ENCODE results near the gene GNAI1.

DNA sequence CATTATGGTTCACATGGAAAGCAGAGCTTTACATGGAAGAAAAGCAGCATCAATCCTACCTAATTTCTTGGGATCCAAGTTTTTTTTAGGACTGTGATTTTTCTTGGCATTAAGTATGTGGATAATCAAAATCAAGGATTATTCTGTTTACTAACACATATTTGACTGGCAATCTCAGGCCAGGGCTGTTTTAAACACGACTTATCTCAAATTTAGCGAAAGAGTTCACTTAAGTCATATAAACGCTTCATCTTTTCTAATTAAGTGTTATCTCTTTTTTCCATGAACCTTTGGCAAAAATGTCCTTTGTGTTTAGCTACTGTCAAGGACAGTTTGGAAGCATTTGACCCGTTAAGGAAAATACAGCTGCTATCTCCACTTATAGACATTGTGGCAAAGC lies 92.0 kb downstream of the GNAI1 start:
- TF ChIP-seq EZH2 (IDR thresholded peaks at IDR 0.05): no peak
- TF ChIP-seq POLR2AphosphoS5 (IDR thresholded peaks at IDR 0.05; ENCODE audit: borderline replicate concordance, low read depth, low read length): no peak
- no peak for TF ChIP-seq FOXP2 (optimal IDR thresholded peaks at IDR 0.05; ENCODE audit: control extremely low read depth, extremely low read length, insufficient read depth)
